ENCODE results near the gene WNT3. TPM values are rescaled to one million over a fixed set of nuclear protein-coding genes. Genes with fewer than 3 reads are reported as not detected.

Gene WNT3
- total and polyA plus RNA-seq, 2 of the 8 experiments (the other 6 are each of a cell fraction or from before 2014, with no cell fraction given), result 0.56 to 2.0 TPM

DNA sequence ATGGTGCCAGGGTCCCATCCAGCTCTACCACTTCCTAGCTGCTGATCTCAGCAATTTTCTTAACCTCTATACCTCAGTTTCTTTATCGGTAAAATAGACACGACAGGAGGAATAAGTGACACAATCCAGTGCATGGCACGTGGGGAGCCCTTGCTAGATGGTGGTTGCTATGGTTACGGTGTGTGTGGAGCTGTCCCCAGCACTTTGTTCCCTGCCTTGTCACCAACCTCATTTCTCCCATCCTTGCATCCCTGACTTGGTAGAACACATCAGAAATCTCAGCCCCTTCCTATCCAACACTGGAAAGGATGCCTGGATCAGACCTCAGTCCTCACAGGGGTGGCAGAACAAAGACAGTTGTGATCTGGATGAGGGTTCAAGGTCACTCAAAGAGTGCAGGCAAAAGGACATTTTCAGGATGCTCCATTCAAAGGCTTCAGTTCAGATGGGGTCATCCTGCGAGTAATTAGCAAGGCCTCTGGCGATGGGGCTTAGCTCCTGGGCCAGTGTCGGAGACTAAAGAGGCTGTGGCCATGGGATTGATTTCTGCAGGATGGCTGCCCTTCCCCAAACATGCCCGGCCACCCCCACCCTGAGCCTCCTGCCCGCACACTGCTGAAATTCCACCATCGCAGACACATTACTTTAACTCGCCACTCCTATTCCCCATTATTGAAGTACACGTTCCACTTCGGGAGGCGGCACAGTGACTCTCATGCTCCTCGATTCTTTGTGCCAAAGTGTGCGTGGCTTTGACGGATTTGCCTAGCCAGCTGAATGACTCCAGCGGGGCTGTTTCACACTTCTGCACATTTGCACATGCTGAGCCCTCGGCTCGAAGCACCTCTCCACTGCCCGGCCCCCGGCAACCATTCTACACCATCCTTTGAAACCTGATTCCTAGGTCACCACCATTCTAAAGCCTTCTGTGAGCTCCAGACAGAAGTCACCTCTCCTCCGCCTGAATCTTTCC is 40.3 kb downstream of the WNT3 start:
- no peak for FAIRE-seq
- H3K79me2 ChIP-seq (ENCODE audit: control insufficient read depth in 1 of 2, insufficient read depth in 2 of 2, low read length in 2 of 2), result no peaks in the 10 kb centered on the region
- H3K27ac ChIP-seq (ENCODE audit: low read depth, low read length), result no peak overlapping the region
- no peak overlapping the region for H2BK20ac ChIP-seq (ENCODE audit: low read length)
- no peak overlapping the region for H2BK5ac ChIP-seq (ENCODE audit: low read depth, low read length)
- H3K4me3 ChIP-seq (ENCODE audit: extremely low read depth in 1 of 4, insufficient read depth in 2 of 4, low read depth in 3 of 4, low read length in 4 of 4), result no peak overlapping the region
- no peak for DNase-seq (ENCODE audit: low read depth in 1 of 2, low spot score in 2 of 2)
- H3K4ac ChIP-seq (replicated peaks; ENCODE audit: insufficient read length, low read depth, low read length), result no peak overlapping the region
- peaks cover 0 to 8% of the 10 kb centered on the region in 2 experiments for H4K20me1 ChIP-seq (replicated peaks in 1 of 2; ENCODE audit: control insufficient read depth in 1 of 2, insufficient read depth in 2 of 2, low read length in 2 of 2)
- H3K14ac ChIP-seq (ENCODE audit: insufficient read length), result no peak overlapping the region
- 85% methylated on average over 23 of the region's 23 CpGs; no CpG with 5 or more reads in 1 of the 2 experiments for WGBS, 2 experiments (ENCODE audit: extremely low coverage in 1 of 2, insufficient coverage in 1 of 2, insufficient read length in 1 of 2, insufficient replicate concordance in 2 of 2, low coverage in 1 of 2, low lambda C conversion rate in 2 of 2, missing lambda C conversion rate in 1 of 2)
- H3K9ac ChIP-seq (replicated peaks in 1 of 4; ENCODE audit: extremely low read depth in 1 of 4, low read depth in 3 of 4, low read length in 3 of 4), result no peak overlapping the region
- CTCF ChIA-PET (ENCODE audit: partially characterized antibody), result interaction anchor here (0.6 to 10.7 kb wide), 5 partner anchors 9 to 60 kb away, joined by 3 to 81 read pairs (median 4); no protein-coding TSS in a partner anchor
- H2AFZ ChIP-seq (ENCODE audit: low read length), result no peak overlapping the region
- H2BK15ac ChIP-seq (ENCODE audit: low read length), result no peak overlapping the region
- no peak overlapping the region for H3K56ac ChIP-seq (replicated peaks; ENCODE audit: insufficient read length, low read depth, low read length)
- no peak overlapping the region for H2BK12ac ChIP-seq (ENCODE audit: low read depth, low read length)
- no peaks in the 10 kb centered on the region for H3K23me2 ChIP-seq (ENCODE audit: low read depth, low read length)
- no peak overlapping the region for H3K18ac ChIP-seq (ENCODE audit: extremely low read depth, low read length)
- H3K36me3 ChIP-seq (ENCODE audit: control insufficient read depth in 2 of 4, insufficient read depth in 4 of 4, low read length in 3 of 4), result no peaks in the 10 kb centered on the region
- H4K5ac ChIP-seq (ENCODE audit: insufficient read length, low read depth, low read length), result no peak overlapping the region
- H4K91ac ChIP-seq (replicated peaks; ENCODE audit: insufficient read length, low read length), result no peak overlapping the region
- H3K9me3 ChIP-seq (ENCODE audit: insufficient read depth in 2 of 2, low read depth in 1 of 2, low read length in 1 of 2), result peaks cover 0 to 2% of the 10 kb centered on the region in 2 experiments; a peak in 1 of 4 replicates
- H3K27me3 ChIP-seq (replicated peaks in 1 of 4; ENCODE audit: control insufficient read depth in 3 of 4, extremely low read depth in 1 of 4, insufficient read depth in 3 of 4, low read length in 3 of 4), result peaks cover 28 to 63% (median 58%) of the 10 kb centered on the region in 4 experiments
- no peak overlapping the region for H4K8ac ChIP-seq (ENCODE audit: extremely low read depth, insufficient read depth, low read length)
- H3K4me1 ChIP-seq (replicated peaks in 1 of 4; ENCODE audit: control insufficient read depth in 3 of 4, insufficient read depth in 4 of 4, low read length in 3 of 4), result peaks cover 1 to 10% (median 9%) of the 10 kb centered on the region in 4 experiments
- H3K79me1 ChIP-seq (ENCODE audit: low read depth, low read length), result no peaks in the 10 kb centered on the region
- H3K23ac ChIP-seq (ENCODE audit: insufficient read length), result no peak overlapping the region
- POLR2A ChIA-PET (ENCODE audit: partially characterized antibody), result no interaction called here
- no peak overlapping the region for H2BK120ac ChIP-seq (replicated peaks; ENCODE audit: low read depth, low read length)
- no peak overlapping the region for H3K4me2 ChIP-seq (ENCODE audit: insufficient read depth in 1 of 2, low read depth in 2 of 2, low read length in 2 of 2)
- no peak overlapping the region; the same call in 1 of the 2 replicates for H2AK5ac ChIP-seq (ENCODE audit: low read depth, low read length)
- TF ChIP-seq SIRT6 (IDR thresholded peaks at IDR 0.05; ENCODE audit: low read length) (no peak), E2F6 (IDR thresholded peaks at IDR 0.05) (peak; percentile 33; the same call in 1 of the 2 replicates), NANOG (IDR thresholded peaks at IDR 0.05; ENCODE audit: insufficient read depth, low read depth, low read length, poor library complexity, severe bottlenecking) (no peak)

All from H1 (cell line).